GM13977 (cell line): Measurements from ENCODE around the gene PCDHGA12.
"Not testable (repeated sequence)": the region's sequence is repeated elsewhere in the genome, so short reads cannot be mapped to it uniquely, and the experiment has no call there.

Source experiments
- DNase-seq: peaks from one replicate; pipeline ENCODE4 v3.0.0; 2012; ENCODE audit warnings: low spot score
- in situ Hi-C: fragments of 300-500 bp; cut with MboI; formaldehyde crosslinking; loops from one replicate; pipeline ENCODE4 v1.12.0; 2022; ENCODE audit warnings: low sequenced_read_pairs, low pct_unique_long_range_greater_than_20kb, mixed read lengths, inconsistent platforms; ENCODE audit not compliant: unreplicated experiment
- TF ChIP-seq, protein P1 (sequence below): IDR thresholded peaks from 2 replicates; pipeline ENCODE4 v1.5.1; 2012; ENCODE audit warnings: mild to moderate bottlenecking, control low read depth; ENCODE audit not compliant: insufficient read depth; ENCODE audit errors: extremely low read depth, missing control alignments

The PCDHGA12 gene

DNA sequence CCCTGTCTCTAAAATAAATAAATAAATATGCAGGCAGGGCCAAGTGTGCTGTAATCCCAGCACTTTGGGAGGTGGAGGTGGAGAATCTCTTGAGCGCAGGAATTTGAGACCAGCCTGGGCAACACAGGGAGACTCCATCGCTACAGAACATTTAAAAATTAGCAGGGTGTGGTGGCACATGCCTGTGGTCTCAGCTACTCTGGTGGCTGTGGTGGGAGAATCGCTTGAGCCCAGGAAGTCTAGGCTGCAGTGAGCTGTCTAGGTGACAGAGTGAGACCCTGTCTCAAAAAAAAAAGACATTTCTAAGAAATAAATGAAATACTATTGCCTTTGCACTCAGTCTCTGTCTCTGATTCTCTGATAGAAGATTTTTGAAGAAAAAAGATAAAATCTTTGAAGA is 18.7 kb upstream of the PCDHGA12 start:
- in situ Hi-C loops: no loop called here
- TF ChIP-seq, protein P1, sequence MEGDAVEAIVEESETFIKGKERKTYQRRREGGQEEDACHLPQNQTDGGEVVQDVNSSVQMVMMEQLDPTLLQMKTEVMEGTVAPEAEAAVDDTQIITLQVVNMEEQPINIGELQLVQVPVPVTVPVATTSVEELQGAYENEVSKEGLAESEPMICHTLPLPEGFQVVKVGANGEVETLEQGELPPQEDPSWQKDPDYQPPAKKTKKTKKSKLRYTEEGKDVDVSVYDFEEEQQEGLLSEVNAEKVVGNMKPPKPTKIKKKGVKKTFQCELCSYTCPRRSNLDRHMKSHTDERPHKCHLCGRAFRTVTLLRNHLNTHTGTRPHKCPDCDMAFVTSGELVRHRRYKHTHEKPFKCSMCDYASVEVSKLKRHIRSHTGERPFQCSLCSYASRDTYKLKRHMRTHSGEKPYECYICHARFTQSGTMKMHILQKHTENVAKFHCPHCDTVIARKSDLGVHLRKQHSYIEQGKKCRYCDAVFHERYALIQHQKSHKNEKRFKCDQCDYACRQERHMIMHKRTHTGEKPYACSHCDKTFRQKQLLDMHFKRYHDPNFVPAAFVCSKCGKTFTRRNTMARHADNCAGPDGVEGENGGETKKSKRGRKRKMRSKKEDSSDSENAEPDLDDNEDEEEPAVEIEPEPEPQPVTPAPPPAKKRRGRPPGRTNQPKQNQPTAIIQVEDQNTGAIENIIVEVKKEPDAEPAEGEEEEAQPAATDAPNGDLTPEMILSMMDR: no peak
- no peak for DNase-seq

- DNase-seq: peak; percentile 86
- in situ Hi-C loops: no loop called here
- TF ChIP-seq, protein P1: peak; percentile 80
These were observed 17.3 kb upstream of the PCDHGA12 start, which contains the start of gene PCDHGA10 for GRCh38 chr5:141412854-141413539. Gene PCDHGA10, plus strand, starts transcription at chr5:141412987. Its CDS starts 189 bp downstream, at chr5:141413176.

GRCh38 chr5:141413540-141414069 is 16.7 kb upstream of the PCDHGA12 start:
- TF ChIP-seq, protein P1: no peak
- DNase-seq: no peak
- in situ Hi-C loops: no loop called here

DNA sequence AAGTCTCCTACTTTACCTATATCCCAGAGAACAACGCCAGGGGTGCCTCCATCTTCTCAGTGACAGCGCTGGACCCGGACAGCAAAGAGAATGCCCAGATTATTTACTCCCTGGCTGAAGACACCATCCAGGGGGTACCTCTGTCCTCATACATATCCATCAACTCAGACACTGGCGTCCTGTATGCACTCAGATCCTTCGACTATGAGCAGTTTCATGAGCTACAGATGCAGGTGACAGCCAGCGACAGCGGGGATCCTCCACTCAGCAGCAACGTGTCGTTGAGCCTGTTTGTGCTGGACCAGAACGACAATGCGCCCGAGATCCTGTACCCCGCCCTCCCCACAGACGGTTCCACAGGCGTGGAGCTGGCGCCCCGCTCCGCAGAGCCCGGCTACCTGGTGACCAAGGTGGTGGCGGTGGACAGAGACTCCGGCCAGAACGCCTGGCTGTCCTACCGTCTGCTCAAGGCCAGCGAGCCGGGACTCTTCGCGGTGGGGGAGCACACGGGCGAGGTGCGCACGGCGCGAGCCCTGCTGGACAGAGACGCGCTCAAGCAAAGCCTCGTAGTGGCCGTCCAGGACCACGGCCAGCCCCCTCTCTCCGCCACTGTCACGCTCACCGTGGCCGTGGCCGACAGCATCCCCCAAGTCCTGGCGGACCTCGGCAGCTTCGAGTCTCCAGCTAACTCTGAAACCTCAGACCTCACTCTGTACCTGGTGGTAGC is 15.6 kb upstream of the PCDHGA12 start:
- in situ Hi-C loops: loop anchor here (5.0 kb wide), 1 partner anchor 148 kb away; no protein-coding TSS in a partner anchor
- DNase-seq: not testable (repeated sequence)

GRCh38 chr5:141415275-141415618 is 15.1 kb upstream of the PCDHGA12 start:
- in situ Hi-C loops: loop anchor here (5.0 kb wide), 1 partner anchor 147 kb away; no protein-coding TSS in a partner anchor
- not testable (repeated sequence) for DNase-seq

GRCh38 chr5:141417494-141418172 is 12.7 kb upstream of the PCDHGA12 start, which contains the start of gene PCDHGB7:
Gene PCDHGB7, plus strand, starts transcription at chr5:141417677. Its CDS starts 183 bp downstream, at chr5:141417860.
- TF ChIP-seq, protein P1: peak; percentile 92
- peak; percentile 83 for DNase-seq
- in situ Hi-C loops: loop anchor here (5.0 kb wide), 1 partner anchor 145 kb away; no protein-coding TSS in a partner anchor

- in situ Hi-C loops: loop anchor here (5.0 kb wide), 1 partner anchor 143 kb away; no protein-coding TSS in a partner anchor
- no peak for DNase-seq
- TF ChIP-seq, protein P1: no peak
These were observed 11.0 kb upstream of the PCDHGA12 start for GRCh38 chr5:141419074-141419880.
